ENCODE results near the gene DOCK7. TPM values are rescaled to one million over a fixed set of nuclear protein-coding genes. Genes with fewer than 3 reads are reported as not detected.

Gene DOCK7
- total and polyA plus RNA-seq, 2 of the 13 experiments (the other 11 are each of a cell fraction or from before 2014, with no cell fraction given), result 45.7 to 67.2 TPM

- TF ChIP-seq, protein P1, sequence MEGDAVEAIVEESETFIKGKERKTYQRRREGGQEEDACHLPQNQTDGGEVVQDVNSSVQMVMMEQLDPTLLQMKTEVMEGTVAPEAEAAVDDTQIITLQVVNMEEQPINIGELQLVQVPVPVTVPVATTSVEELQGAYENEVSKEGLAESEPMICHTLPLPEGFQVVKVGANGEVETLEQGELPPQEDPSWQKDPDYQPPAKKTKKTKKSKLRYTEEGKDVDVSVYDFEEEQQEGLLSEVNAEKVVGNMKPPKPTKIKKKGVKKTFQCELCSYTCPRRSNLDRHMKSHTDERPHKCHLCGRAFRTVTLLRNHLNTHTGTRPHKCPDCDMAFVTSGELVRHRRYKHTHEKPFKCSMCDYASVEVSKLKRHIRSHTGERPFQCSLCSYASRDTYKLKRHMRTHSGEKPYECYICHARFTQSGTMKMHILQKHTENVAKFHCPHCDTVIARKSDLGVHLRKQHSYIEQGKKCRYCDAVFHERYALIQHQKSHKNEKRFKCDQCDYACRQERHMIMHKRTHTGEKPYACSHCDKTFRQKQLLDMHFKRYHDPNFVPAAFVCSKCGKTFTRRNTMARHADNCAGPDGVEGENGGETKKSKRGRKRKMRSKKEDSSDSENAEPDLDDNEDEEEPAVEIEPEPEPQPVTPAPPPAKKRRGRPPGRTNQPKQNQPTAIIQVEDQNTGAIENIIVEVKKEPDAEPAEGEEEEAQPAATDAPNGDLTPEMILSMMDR (CRISPR knock-in tag; IDR thresholded peaks at IDR 0.05), result 0 out of 2 replicates have a peak, but pooled peaks have one; percentile 13
- no peak for TF ChIP-seq TBP (CRISPR knock-in tag; IDR thresholded peaks at IDR 0.05)
- no peak for TF ChIP-seq ZNF274 (CRISPR knock-in tag; IDR thresholded peaks at IDR 0.05)
- TF ChIP-seq, protein P2, sequence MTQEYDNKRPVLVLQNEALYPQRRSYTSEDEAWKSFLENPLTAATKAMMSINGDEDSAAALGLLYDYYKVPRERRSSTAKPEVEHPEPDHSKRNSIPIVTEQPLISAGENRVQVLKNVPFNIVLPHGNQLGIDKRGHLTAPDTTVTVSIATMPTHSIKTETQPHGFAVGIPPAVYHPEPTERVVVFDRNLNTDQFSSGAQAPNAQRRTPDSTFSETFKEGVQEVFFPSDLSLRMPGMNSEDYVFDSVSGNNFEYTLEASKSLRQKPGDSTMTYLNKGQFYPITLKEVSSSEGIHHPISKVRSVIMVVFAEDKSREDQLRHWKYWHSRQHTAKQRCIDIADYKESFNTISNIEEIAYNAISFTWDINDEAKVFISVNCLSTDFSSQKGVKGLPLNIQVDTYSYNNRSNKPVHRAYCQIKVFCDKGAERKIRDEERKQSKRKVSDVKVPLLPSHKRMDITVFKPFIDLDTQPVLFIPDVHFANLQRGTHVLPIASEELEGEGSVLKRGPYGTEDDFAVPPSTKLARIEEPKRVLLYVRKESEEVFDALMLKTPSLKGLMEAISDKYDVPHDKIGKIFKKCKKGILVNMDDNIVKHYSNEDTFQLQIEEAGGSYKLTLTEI (CRISPR knock-in tag; conservative IDR thresholded peaks at IDR 0.05), result no peak
- TF ChIP-seq FOXJ3 (CRISPR knock-in tag; IDR thresholded peaks at IDR 0.05; ENCODE audit: borderline replicate concordance), result peak; percentile 85; the same call in 1 of the 2 replicates
- TF ChIP-seq TAF15 (IDR thresholded peaks at IDR 0.05; ENCODE audit: low read depth, low read length, poor library complexity, severe bottlenecking), result no peak
- TF ChIP-seq KLF13 (CRISPR knock-in tag; IDR thresholded peaks at IDR 0.05), result no peak
- peak; percentile 63; the same call in 1 of the 2 replicates for TF ChIP-seq BHLHE40 (IDR thresholded peaks at IDR 0.05; ENCODE audit: low read length)
- TF ChIP-seq ZFP82 (CRISPR knock-in tag; IDR thresholded peaks at IDR 0.05; ENCODE audit: borderline replicate concordance), result no peak
- peak; percentile 97 for TF ChIP-seq ZBTB21 (CRISPR knock-in tag; IDR thresholded peaks at IDR 0.05)
- TF ChIP-seq E2F1 (CRISPR knock-in tag; IDR thresholded peaks at IDR 0.05), result no peak
- no peak; the same call in 1 of the 2 replicates for TF ChIP-seq KDM5A (IDR thresholded peaks at IDR 0.05; ENCODE audit: borderline replicate concordance, low read length)
- peak; percentile 74 for TF ChIP-seq ATF7 (IDR thresholded peaks at IDR 0.05)
- peak; percentile 67; the same call in 1 of the 2 replicates for TF ChIP-seq ATF7 (CRISPR knock-in tag; IDR thresholded peaks at IDR 0.05)
- TF ChIP-seq ELF4 (CRISPR knock-in tag; IDR thresholded peaks at IDR 0.05; ENCODE audit: borderline replicate concordance), result no peak
- no peak for TF ChIP-seq ZNF737 (CRISPR knock-in tag; IDR thresholded peaks at IDR 0.05; ENCODE audit: borderline replicate concordance)
- peak; percentile 93 for TF ChIP-seq JUNB (CRISPR knock-in tag; IDR thresholded peaks at IDR 0.05; ENCODE audit: borderline replicate concordance)
- no peak for TF ChIP-seq ZNF318 (CRISPR knock-in tag; IDR thresholded peaks at IDR 0.05)
These were observed 66.3 kb downstream of the DOCK7 start (continued) for GRCh38 chr1:62621907-62622306.

All from HepG2 (cell line).